ENCODE results near the gene CDC42BPG. TPM values are rescaled to one million over a fixed set of nuclear protein-coding genes. Genes with fewer than 3 reads are reported as not detected.

Gene CDC42BPG
- total and polyA plus RNA-seq, 9 of the 15 experiments (the other 6 are each of a cell fraction or from before 2014, with no cell fraction given), result 0.04 to 8.8 (median 2.1) TPM

GRCh38 chr11:64778473-64779298, 65.8 kb downstream of the CDC42BPG start, which contains the start of gene SF1 (continued):
- TF ChIP-seq E2F6 (IDR thresholded peaks at IDR 0.05; ENCODE audit: borderline replicate concordance in 1 of 2, extremely low read depth in 1 of 2, insufficient read depth in 1 of 2, insufficient read length in 1 of 2, low read depth in 1 of 2, low read length in 1 of 2, poor library complexity in 1 of 2, severe bottlenecking in 1 of 2) (peak in 1 of 2 experiments; percentile 55), SMC3 (conservative IDR thresholded peaks at IDR 0.05; ENCODE audit: insufficient read depth, low read depth, low read length) (no peak), ZFX (CRISPR knock-in tag; IDR thresholded peaks at IDR 0.05) (peak; percentile 77), NR2C1 (IDR thresholded peaks at IDR 0.05) (peak; percentile 60; the same call in 1 of the 2 replicates), NR2C1 (tag; IDR thresholded peaks at IDR 0.05) (peak; percentile 33; the same call in 1 of the 2 replicates), CHD2 (IDR thresholded peaks at IDR 0.05; ENCODE audit: low read depth, low read length) (peak; percentile 99), CTBP1 (IDR thresholded peaks at IDR 0.05; ENCODE audit: borderline replicate concordance) (peak; percentile 88), CREBBP (IDR thresholded peaks at IDR 0.05; ENCODE audit: low read depth, low read length) (no peak), ZNF639 (CRISPR knock-in tag; conservative IDR thresholded peaks at IDR 0.05 in 1 of 2, IDR thresholded peaks at IDR 0.05 in 1 of 2) (peak in 1 of 2 experiments; percentile 89; a peak in 2 of 4 replicates), VEZF1 (CRISPR knock-in tag; IDR thresholded peaks at IDR 0.05) (peak; percentile 78), ZHX1 (conservative IDR thresholded peaks at IDR 0.05; ENCODE audit: low read length) (peak; percentile 95), ATF1 (CRISPR knock-in tag; IDR thresholded peaks at IDR 0.05) (0 out of 2 replicates have a peak, but pooled peaks have one; percentile 50), ATF1 (tag; IDR thresholded peaks at IDR 0.05) (peak; percentile 97), MAZ (CRISPR knock-in tag; conservative IDR thresholded peaks at IDR 0.05 in 1 of 2, IDR thresholded peaks at IDR 0.05 in 1 of 2) (peak; percentile 44 to 85; a peak in 3 of 4 replicates), KDM1A (IDR thresholded peaks at IDR 0.05) (peak in 1 of 2 experiments; percentile 50; a peak in 2 of 4 replicates), ILF3 (IDR thresholded peaks at IDR 0.05; ENCODE audit: borderline replicate concordance) (no peak), HNRNPL (IDR thresholded peaks at IDR 0.05; ENCODE audit: low read depth, low read length) (no peak), ZNF445 (CRISPR knock-in tag; IDR thresholded peaks at IDR 0.05; ENCODE audit: low read depth) (no peak), PHF8 (IDR thresholded peaks at IDR 0.05; ENCODE audit: borderline replicate concordance, low read length) (peak; percentile 37; the same call in 1 of the 2 replicates), BMI1 (IDR thresholded peaks at IDR 0.05; ENCODE audit: low read length) (peak; percentile 90)

Data from K562 (cell line).